GM18505 (cell line): ENCODE data around the gene WDR82.

Experiments used
- ATAC-seq: cut with Tn5 transposase; IDR thresholded peaks from one replicate; pipeline ENCODE4 v1.9.1; 2021; ENCODE audit not compliant: unreplicated experiment
- POLR2A ChIP-seq: IDR thresholded peaks from 4 replicates; pipeline ENCODE4 v1.6.1; 2011; ENCODE audit warnings: borderline replicate concordance; ENCODE audit not compliant: insufficient read depth, insufficient read length; ENCODE audit errors: extremely low read depth

The WDR82 gene

GRCh38 chr3:52278510-52279069, at the start of gene WDR82:
WDR82 (minus strand) TSS chr3:52278649; CDS start chr3:52278361, 288 bp downstream.
- peak; percentile 97 for TF ChIP-seq POLR2A
- ATAC-seq: peak; percentile 83

- ATAC-seq: no peak
- no peak for TF ChIP-seq POLR2A
These were observed 49.2 kb upstream of the WDR82 start for GRCh38 chr3:52327486-52328290.

GRCh38 chr3:52326976-52327375, 48.5 kb upstream of the WDR82 start:
- no peak for ATAC-seq
- TF ChIP-seq POLR2A: no peak

GRCh38 chr3:52325686-52326085, 47.2 kb upstream of the WDR82 start:
- ATAC-seq: no peak
- no peak for TF ChIP-seq POLR2A

GRCh38 chr3:52324676-52325075, 46.2 kb upstream of the WDR82 start:
- TF ChIP-seq POLR2A: no peak
- ATAC-seq: no peak

- no peak for TF ChIP-seq POLR2A
- no peak for ATAC-seq
These were observed 45.3 kb upstream of the WDR82 start for GRCh38 chr3:52323526-52324295.

GRCh38 chr3:52322466-52322865, 44.0 kb upstream of the WDR82 start:
- no peak for ATAC-seq
- no peak for TF ChIP-seq POLR2A

- no peak for ATAC-seq
- TF ChIP-seq POLR2A: no peak
These were observed 43.0 kb upstream of the WDR82 start for GRCh38 chr3:52321481-52321880.

- no peak for ATAC-seq
- TF ChIP-seq POLR2A: no peak
These were observed 41.6 kb upstream of the WDR82 start for GRCh38 chr3:52319921-52320595.

GRCh38 chr3:52318186-52318816, 39.9 kb upstream of the WDR82 start:
- no peak for ATAC-seq
- no peak for TF ChIP-seq POLR2A

GRCh38 chr3:52317208-52318000, 39.0 kb upstream of the WDR82 start:
- TF ChIP-seq POLR2A: no peak
- no peak for ATAC-seq
